ENCODE measurements around the gene BRD1.
A peak's percentile ranks its signal among the peaks of the same experiment; 100 is the strongest.
"Not testable (repeated sequence)": the region's sequence is repeated elsewhere in the genome, so short reads cannot be mapped to it uniquely, and the experiment has no call there.

BRD1 gene

DNA sequence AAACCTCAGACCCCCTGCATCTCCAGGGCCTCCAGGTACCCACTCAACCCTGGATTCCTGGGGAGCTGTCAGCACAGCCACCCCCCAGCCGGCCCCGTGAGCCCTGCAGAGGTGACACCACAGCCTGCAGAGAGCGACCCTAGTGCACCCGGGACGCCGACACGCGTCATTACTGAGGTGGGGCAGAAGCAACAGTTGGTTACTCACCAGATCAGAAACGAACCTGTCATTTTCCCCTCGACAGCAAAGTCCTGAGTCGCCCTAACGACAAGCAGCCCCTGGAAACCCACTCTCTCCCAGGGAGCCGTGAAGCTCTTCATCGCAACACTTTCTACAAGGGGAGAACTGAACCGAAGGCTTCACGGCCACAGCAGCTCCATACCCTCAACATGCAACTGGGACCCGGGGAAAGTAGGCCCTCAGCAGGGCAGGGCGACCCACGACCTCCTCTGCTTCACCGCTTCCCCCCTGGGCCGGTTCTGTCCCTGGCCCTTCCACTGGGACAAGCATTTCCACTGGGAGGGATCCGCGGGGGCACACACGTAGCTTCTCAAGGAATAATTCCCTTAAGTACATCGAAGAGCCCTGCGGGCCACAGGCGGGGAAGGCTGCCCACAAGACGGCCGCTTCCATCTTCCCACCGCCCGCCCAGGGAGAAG is 1.6 kb downstream of the BRD1 start:
- peak; percentile 76 for DNase-seq

- no peak for DNase-seq
These were observed 2.2 kb downstream of the BRD1 start for GRCh38 chr22:49825436-49825835.

DNA sequence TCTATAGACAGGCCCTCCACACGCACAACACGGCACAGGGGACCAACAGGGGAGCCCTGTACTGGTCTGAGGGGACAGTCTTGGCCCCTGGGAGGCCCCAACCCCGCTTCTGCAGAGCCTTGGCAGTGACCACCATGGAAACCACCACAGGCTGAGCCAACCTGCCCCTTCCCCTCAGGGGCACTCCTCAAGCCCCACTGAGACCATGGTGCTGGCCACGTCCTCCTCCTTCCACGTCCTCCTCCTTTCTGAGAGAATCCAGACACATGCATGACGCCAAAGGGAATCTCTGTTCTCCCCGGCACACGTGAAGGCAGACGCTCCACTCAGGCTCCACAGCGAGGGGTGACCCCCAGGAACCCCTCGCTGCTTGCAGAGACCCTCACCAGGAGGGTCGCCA is 2.7 kb downstream of the BRD1 start:
- DNase-seq: no peak

DNA sequence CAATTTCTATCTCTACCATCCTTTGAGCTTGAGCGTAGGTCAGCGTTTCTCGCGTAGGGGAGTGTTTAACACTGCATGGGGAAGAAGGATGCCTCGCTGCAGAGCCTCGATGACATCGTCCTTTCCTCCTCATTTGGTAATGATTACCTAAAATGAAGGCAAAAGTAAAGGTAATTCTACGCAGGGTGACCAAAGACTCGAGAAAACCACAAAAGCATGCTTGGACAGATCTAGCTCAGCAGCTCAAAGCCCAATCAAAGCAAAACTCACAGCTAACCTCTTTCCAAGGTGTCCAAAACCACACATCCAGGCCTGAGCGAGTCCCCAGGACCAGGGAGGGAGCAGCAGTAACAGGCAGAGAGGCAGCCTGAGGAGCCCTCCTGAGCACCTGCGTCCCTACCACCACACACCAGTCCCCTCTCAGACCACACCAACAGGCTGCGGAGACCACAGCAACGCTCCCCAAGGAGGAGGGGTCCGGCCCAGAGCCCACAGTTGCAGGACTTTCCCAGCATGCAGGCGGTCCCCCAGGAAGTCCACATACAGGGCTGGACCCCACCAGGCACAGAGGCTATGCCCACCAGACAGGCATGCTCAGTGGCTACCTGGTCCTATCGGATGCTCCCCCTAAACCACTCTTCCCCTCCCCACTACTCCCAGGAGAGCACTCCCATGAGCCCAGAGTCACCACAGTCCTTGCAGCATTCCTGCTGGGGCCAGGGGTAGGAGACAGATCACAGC is 3.3 kb downstream of the BRD1 start:
- no peak for DNase-seq

- DNase-seq: no peak
These were observed 4.2 kb downstream of the BRD1 start for GRCh38 chr22:49823289-49824045.

- not testable (repeated sequence) for DNase-seq
These were observed 5.9 kb downstream of the BRD1 start for GRCh38 chr22:49821741-49822140.

- DNase-seq: no peak
These were observed 6.7 kb downstream of the BRD1 start for GRCh38 chr22:49820984-49821383.

GRCh38 chr22:49817359-49817758 is 10.3 kb downstream of the BRD1 start:
- no peak for DNase-seq

- no peak for DNase-seq
These were observed 12.0 kb downstream of the BRD1 start for GRCh38 chr22:49815641-49816091.

DNA sequence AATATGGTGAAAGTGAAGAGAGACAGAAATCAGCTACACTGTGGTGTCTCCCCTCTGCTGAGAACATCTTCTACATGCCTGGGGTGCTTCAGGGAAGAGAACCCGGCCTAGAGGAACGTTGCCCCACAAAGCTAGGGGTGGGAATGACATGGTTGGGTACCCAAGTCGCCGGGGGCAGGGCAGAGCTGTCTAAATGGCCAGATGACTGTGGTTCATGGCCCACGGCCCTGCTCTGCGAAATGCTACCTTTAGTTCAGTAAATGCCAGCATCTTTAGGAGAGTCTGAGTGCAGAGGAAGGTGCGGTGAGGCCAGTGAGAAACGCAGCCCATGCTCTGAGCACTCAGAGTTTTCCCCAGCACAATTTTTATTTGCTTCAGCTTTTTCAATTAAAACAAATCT is 12.8 kb downstream of the BRD1 start:
- no peak for DNase-seq

GRCh38 chr22:49814164-49814686 is 13.4 kb downstream of the BRD1 start:
- DNase-seq: no peak

DNA sequence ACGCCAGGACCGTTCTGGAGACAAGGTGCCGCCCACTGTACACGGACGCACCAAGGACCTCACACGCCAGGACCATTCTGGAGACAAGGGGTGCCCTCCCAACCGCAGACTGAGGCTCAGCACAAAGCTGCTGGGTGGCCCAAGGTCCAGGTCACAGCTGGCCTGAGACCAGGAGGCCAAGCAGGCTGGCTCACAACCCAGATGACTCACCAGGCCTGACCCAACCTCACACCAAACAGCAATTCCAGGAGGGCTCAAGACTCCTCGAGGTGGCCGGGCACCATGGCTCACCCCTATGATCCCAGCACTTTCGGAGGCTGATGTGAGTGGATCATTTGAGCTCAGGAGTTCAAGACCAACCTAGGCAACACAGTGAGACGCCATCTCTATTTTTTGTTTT is 14.8 kb downstream of the BRD1 start:
- no peak for DNase-seq

DNA sequence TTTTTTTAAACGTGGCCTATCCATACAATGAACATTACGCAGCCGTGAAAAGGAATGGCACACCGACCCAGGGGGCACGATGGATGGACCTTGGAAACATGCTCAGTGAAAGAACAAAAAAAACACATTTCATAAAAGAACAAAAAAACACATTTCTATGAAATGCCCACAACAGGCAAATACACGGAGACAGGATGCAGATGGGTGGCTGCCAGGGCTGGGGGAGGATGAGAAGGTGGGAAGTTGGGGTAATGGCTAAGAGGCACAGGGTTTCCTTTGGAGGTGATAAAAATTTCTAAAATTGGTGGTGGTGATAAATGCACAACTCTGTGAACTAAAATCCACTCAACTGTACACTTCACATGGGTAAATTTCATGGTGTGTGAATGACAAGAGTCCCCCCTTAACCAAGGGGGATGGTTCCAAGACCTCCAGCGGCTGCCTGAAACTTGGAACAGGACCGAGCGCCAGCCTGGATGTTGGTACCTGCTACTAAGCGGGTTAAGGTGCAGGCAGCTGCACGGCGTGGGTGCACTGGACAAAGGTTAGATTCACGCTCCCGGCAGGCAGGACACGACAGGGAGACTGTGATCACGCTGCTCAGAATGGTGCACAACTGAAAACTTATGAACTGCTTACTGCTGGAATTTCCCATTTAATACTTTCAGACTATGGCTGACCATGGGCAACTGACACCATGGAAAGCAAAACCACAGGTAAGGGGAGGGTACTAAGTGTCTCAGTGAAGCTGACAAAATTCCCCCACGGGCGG is 16.5 kb downstream of the BRD1 start:
- no peak for DNase-seq

GRCh38 chr22:49810363-49811019 is 17.2 kb downstream of the BRD1 start:
- DNase-seq: no peak

GRCh38 chr22:49807780-49808708 is 19.6 kb downstream of the BRD1 start:
- DNase-seq: peak; percentile 68

DNA sequence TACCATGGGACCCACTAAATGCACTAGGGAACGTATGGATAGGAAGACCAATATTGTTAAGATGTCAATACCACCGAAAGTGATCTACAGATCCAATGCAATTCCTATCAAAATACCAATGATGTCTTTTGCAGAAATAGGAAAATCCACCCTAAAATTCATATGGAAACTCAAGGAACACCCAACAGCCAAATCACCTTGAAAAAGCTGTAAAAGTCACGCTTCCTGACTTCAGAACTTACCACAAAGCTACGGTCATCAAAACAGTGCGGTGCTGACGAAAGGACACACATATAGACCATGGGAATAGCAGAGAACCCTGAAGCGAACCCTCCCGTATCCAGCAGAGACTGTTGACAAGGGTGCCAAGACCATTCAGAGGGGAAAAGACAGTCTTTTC is 20.5 kb downstream of the BRD1 start:
- no peak for DNase-seq

DNA sequence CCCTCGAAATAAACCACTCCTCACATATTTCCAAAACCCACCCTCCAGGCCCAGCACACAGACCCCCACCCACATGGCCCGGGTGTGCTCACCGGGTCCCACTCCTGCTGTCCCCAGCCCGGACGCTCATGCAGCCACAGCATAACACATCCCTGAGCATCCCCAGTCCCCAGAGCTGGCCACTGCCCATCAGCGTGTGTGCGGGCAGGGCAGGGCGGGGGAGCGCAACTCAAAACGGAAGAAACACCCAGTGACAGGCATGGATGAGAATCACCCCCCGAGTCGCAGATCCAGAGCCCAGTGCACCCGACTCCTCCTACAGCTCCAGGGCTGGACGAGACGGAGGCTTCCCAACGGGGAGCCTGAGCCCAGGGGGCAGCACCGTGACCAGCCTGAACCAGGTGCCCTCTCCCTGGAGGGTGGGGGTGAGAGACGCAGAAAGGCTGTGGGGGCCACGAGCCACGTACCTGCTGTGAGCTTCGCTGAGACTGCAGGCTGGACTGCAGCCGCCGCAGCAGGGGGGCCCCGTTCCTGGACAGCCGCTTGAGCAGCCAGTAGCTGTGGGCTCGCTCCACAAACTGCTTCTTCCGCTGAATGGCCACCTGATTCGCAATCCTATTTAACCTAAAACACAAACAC is 23.8 kb downstream of the BRD1 start:
- DNase-seq: no peak

DNA sequence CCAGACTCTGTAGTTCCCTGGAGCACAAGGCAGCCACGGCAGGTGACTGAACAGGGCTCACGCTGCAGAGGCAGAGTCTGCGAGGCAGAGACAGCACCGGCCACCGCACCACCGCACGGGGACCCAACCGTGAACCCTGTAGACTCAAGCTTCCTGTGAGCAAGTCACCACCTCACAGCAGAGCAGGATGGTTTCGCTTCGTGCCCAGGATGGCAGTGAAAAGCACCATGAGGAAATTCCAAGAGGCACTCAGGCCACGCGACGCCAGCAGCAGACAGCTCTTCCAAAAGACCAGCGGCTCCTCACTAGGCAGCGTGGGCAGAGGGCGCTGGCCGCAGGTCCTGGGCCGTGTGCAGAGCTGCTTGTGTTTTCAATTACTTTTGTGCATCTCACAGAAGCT is 24.5 kb downstream of the BRD1 start:
- no peak for DNase-seq

- DNase-seq: no peak
These were observed 26.1 kb downstream of the BRD1 start for GRCh38 chr22:49801391-49802060.

Measured in CD4-positive, alpha-beta T cell treated with Interleukin-17A for 4 hours (primary cell).